A673 (cell line): Measurements from ENCODE around the gene MFRP. TPM values are rescaled to one million over a fixed set of nuclear protein-coding genes. Genes with fewer than 3 reads are reported as not detected.

ENCODE experiments used
- BruUV-seq: library from RNA; stranded (reverse); fragments of 400-500 nt; replicated peaks from 2 replicates; lab custom pipeline; 2021; lab: Mats Ljungman, UMichigan
- CTCF ChIA-PET: fragments of 300-600 bp; sonication (Branson Sonifier 250); formaldehyde crosslinking; loops from one replicate; lab custom pipeline; 2022; ENCODE audit warnings: antibody characterized with exemption; lab: Charles Lee
- POLR2A ChIA-PET: fragments of 300-600 bp; sonication (Branson Sonifier 250); formaldehyde crosslinking; loops from one replicate; lab custom pipeline; 2022; ENCODE audit warnings: antibody characterized with exemption; ENCODE audit not compliant: low non-redundant PET; lab: Charles Lee
- DNase-seq: peaks from one replicate; pipeline ENCODE4 v3.0.0-alpha.2; 2015; ENCODE audit warnings: low spot score
- H3K27ac ChIP-seq: fragments of 200-600 bp; sonication (generic); 2 replicates; pipeline ENCODE4 v1.5.1; 2016; ENCODE audit warnings: mixed run types, low read depth, mild to moderate bottlenecking, mixed read lengths, antibody characterized with exemption, low read length; ENCODE audit not compliant: poor library complexity, severe bottlenecking
- H3K27me3 ChIP-seq: fragments of 200-600 bp; sonication (generic); replicated peaks from 2 replicates; pipeline ENCODE4 v1.6.1; 2017; ENCODE audit warnings: mixed run types, low read depth, mild to moderate bottlenecking, mixed read lengths, antibody characterized with exemption, low read length; ENCODE audit not compliant: insufficient read depth, poor library complexity
- H3K36me3 ChIP-seq: fragments of 200-600 bp; sonication (generic); 2 replicates; pipeline ENCODE4 v1.6.1; 2016; ENCODE audit warnings: mixed run types, mild to moderate bottlenecking, mixed read lengths, antibody characterized with exemption, low read length; ENCODE audit not compliant: insufficient read depth, poor library complexity, severe bottlenecking
- H3K4me1 ChIP-seq: fragments of 200-600 bp; sonication (generic); 2 replicates; pipeline ENCODE4 v1.6.1; 2017; ENCODE audit warnings: mixed run types, mild to moderate bottlenecking, mixed read lengths, antibody characterized with exemption, low read length; ENCODE audit not compliant: insufficient read depth, poor library complexity, severe bottlenecking
- H3K4me3 ChIP-seq: fragments of 200-600 bp; sonication (generic); 2 replicates; pipeline ENCODE4 v1.5.1; 2016; ENCODE audit warnings: low read depth, mixed run types, mild to moderate bottlenecking, mixed read lengths, low read length; ENCODE audit not compliant: poor library complexity, severe bottlenecking
- H3K9me3 ChIP-seq: fragments of 200-600 bp; sonication (generic); 2 replicates; pipeline ENCODE4 v1.6.1; 2016; ENCODE audit warnings: mixed run types, low read depth, mild to moderate bottlenecking, mixed read lengths, antibody characterized with exemption, low read length; ENCODE audit not compliant: poor library complexity, severe bottlenecking
- CTCF ChIP-seq: fragments of 300-800, 200-600 bp; sonication (generic); conservative IDR thresholded peaks from 2 replicates; pipeline ENCODE4 v1.5.1; 2017; ENCODE audit warnings: low read depth, mild to moderate bottlenecking, antibody characterized with exemption, low read length, moderate library complexity, mixed read lengths
- EZH2 ChIP-seq: fragments of 200-600 bp; sonication (generic); IDR thresholded peaks from 2 replicates; pipeline ENCODE4 v1.6.1; 2017; ENCODE audit warnings: borderline replicate concordance, low read depth, mild to moderate bottlenecking, mixed read lengths, antibody characterized with exemption, low read length; ENCODE audit not compliant: poor library complexity, severe bottlenecking
- intact Hi-C: fragments of 100-400 bp; cut with micrococcal nuclease; formaldehyde crosslinking; loops from one replicate; pipeline ENCODE4 v1.10.0; 2022; ENCODE audit not compliant: unreplicated experiment
- total RNA-seq: library from RNA; stranded (reverse); gene quantifications from 2 replicates; pipeline ENCODE4 v1.2.3, GENCODE V29; 2021

Gene MFRP
- total RNA-seq, 1 experiment from 2014 or later = not detected

GRCh38 chr11:119319700-119320239 lies 26.7 kb downstream of the MFRP start:
- Histone ChIP-seq H3K9me3 (no peaks in the 10 kb centered on the region), H3K4me3 (no peak overlapping the region), H3K27ac (no peak overlapping the region), H3K36me3 (no peaks in the 10 kb centered on the region), H3K4me1 (peaks cover 25% of the 10 kb centered on the region), H3K27me3 (no peaks in the 10 kb centered on the region)
- ChIA-PET CTCF (interaction anchor here (1.7 kb wide), 1 partner anchor 36 kb away, joined by 6 read pairs; no protein-coding TSS in a partner anchor), POLR2A (interaction anchor here (0.6 kb wide), 1 partner anchor 9 kb away, joined by 3 read pairs; no protein-coding TSS in a partner anchor)
- DNase-seq = no peak
- intact Hi-C loops = loop anchor here (5.0 kb wide), 2 partner anchors 112 to 217 kb away; partner anchors contain the start of genes CBL and DPAGT1
- TF ChIP-seq CTCF = no peak
- no peak for TF ChIP-seq EZH2
- no TSS peak for BruUV-seq

DNA sequence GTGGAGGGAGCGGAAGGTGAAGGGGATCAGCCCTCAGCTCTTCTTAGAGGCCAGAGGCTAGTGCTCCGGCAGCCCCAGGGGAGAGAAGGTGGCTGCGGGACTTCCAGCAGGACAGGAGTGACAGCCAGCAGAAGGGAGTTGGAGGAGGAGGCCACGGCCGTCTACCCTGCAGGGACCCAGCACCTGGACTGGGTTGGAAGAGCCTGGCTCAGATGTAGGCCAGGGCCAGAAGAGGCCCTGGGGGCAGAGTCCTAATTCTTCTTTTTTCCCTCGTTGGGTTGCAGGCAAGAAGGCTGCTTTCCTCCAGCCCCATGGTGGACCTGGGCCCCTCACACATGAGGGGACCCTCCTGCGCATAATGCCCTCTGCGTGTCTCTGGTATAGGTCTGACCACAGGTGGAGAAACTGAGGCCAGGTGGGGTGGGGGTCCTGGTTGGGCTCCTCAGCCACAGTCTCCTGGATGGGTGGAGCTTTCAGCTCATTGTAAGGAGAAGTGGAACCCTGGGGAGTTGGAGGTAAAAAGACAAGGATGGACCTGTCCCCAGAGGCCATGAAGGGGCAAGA lies 27.3 kb downstream of the MFRP start:
- Histone ChIP-seq H3K36me3 (no peaks in the 10 kb centered on the region), H3K4me3 (no peak overlapping the region), H3K27ac (no peak overlapping the region), H3K4me1 (peaks cover 25% of the 10 kb centered on the region), H3K9me3 (no peaks in the 10 kb centered on the region), H3K27me3 (no peaks in the 10 kb centered on the region)
- no peak for DNase-seq
- TF ChIP-seq EZH2 = no peak
- no peak for TF ChIP-seq CTCF
- no TSS peak for BruUV-seq
- intact Hi-C loops = no loop called here
- ChIA-PET POLR2A (interaction anchor here (0.6 kb wide), 1 partner anchor 8 kb away, joined by 3 read pairs; no protein-coding TSS in a partner anchor), CTCF (interaction anchor here (1.7 kb wide), 1 partner anchor 37 kb away, joined by 6 read pairs; no protein-coding TSS in a partner anchor)

GRCh38 chr11:119318240-119319135 lies 28.0 kb downstream of the MFRP start:
- BruUV-seq = no TSS peak
- TF ChIP-seq CTCF (no peak), EZH2 (no peak)
- peaks cover 25% of the 10 kb centered on the region for H3K4me1 ChIP-seq
- no peaks in the 10 kb centered on the region for H3K27me3 ChIP-seq
- H3K36me3 ChIP-seq = no peaks in the 10 kb centered on the region
- POLR2A ChIA-PET = no interaction called here
- no peak overlapping the region for H3K4me3 ChIP-seq
- intact Hi-C loops = no loop called here
- DNase-seq = no peak
- H3K27ac ChIP-seq = no peak overlapping the region
- CTCF ChIA-PET = interaction anchor here (0.6 to 1.7 kb wide), 4 partner anchors 20 to 174 kb away, joined by 3 to 6 read pairs (median 4); no protein-coding TSS in a partner anchor
- no peaks in the 10 kb centered on the region for H3K9me3 ChIP-seq
